Mesenchymal stem cell (in vitro differentiated cells and primary cell): ENCODE measurements around the gene SPTBN1.

Source experiments
- DNase-seq: peaks from one replicate; pipeline ENCODE4 v3.0.0-alpha.2; 2013
- H2AFZ ChIP-seq: one replicate; pipeline ENCODE4 v1.6.1; 2013; ENCODE audit warnings: low read depth, mild to moderate bottlenecking, control low read depth, inconsistent platforms, low read length, moderate library complexity
- H2AK5ac ChIP-seq: 2 replicates; pipeline ENCODE4 v1.6.1; 2013; ENCODE audit warnings: low read length, moderate library complexity, mild to moderate bottlenecking, inconsistent platforms; ENCODE audit not compliant: severe bottlenecking
- H2BK120ac ChIP-seq: one replicate; pipeline ENCODE4 v1.6.1; 2013; ENCODE audit warnings: low read depth, mild to moderate bottlenecking, inconsistent platforms, low read length, moderate library complexity
- H2BK12ac ChIP-seq, 2 experiments: one replicate each; pipeline ENCODE4 v1.6.1; 2013; ENCODE audit warnings: inconsistent platforms in 2 of 2, low read length in 2 of 2, mild to moderate bottlenecking in 2 of 2, moderate library complexity in 2 of 2, control low read depth in 1 of 2
- H2BK15ac ChIP-seq: one replicate; pipeline ENCODE4 v1.6.1; 2013; ENCODE audit warnings: mild to moderate bottlenecking, low read depth, inconsistent platforms; ENCODE audit not compliant: poor library complexity, severe bottlenecking
- H2BK5ac ChIP-seq: 2 replicates; pipeline ENCODE4 v1.6.1; 2013; ENCODE audit warnings: low read depth, mild to moderate bottlenecking, low read length, control low read depth, inconsistent platforms; ENCODE audit not compliant: poor library complexity, severe bottlenecking
- H3K14ac ChIP-seq, 2 experiments: one replicate each; pipeline ENCODE4 v1.6.1; 2013; ENCODE audit warnings: inconsistent platforms in 2 of 2, low read length in 2 of 2, control low read depth in 1 of 2, mild to moderate bottlenecking in 1 of 2, moderate library complexity in 1 of 2
- H3K18ac ChIP-seq, 2 experiments: one replicate each; pipeline ENCODE4 v1.6.1; 2013; ENCODE audit warnings: inconsistent platforms in 2 of 2, low read length in 2 of 2, control low read depth in 1 of 2, low read depth in 1 of 2, mild to moderate bottlenecking in 1 of 2
- H3K23ac ChIP-seq, 2 experiments: one replicate each; pipeline ENCODE4 v1.6.1; 2013; ENCODE audit warnings: inconsistent platforms in 2 of 2, low read length in 2 of 2, mild to moderate bottlenecking in 2 of 2, moderate library complexity in 2 of 2, control low read depth in 1 of 2
- H3K27ac ChIP-seq: 2 replicates; pipeline ENCODE4 v1.5.1; 2013; ENCODE audit warnings: mild to moderate bottlenecking, moderate library complexity, low read length, control low read depth, inconsistent platforms; ENCODE audit not compliant: poor library complexity, severe bottlenecking
- H3K27me3 ChIP-seq, 2 experiments: 2 replicates each; pipeline versions ENCODE4 v1.6.1 to v1.7.0; 2013; ENCODE audit warnings: low read length in 2 of 2, mild to moderate bottlenecking in 2 of 2, moderate library complexity in 2 of 2, control low read depth in 1 of 2, inconsistent platforms in 1 of 2; ENCODE audit not compliant: control insufficient read depth in 1 of 2, insufficient read depth in 1 of 2
- H3K36me3 ChIP-seq, 2 experiments: 2 replicates each; pipeline versions ENCODE4 v1.6.1 to v1.7.0; 2013; ENCODE audit warnings: low read length in 2 of 2, control low read depth in 1 of 2, inconsistent platforms in 1 of 2, low read depth in 1 of 2, mild to moderate bottlenecking in 1 of 2; ENCODE audit not compliant: insufficient read depth in 2 of 2, control insufficient read depth in 1 of 2
- H3K4ac ChIP-seq, 2 experiments: one replicate each; pipeline ENCODE4 v1.6.1; 2013; ENCODE audit warnings: inconsistent platforms in 2 of 2, low read length in 2 of 2, mild to moderate bottlenecking in 2 of 2, moderate library complexity in 2 of 2, control low read depth in 1 of 2, low read depth in 1 of 2
- H3K4me1 ChIP-seq: 2 replicates; pipeline ENCODE4 v1.6.1; 2013; ENCODE audit warnings: low read depth, low read length, control low read depth; ENCODE audit not compliant: control insufficient read depth, insufficient read depth
- H3K4me2 ChIP-seq: 2 replicates; pipeline ENCODE4 v1.6.1; 2013; ENCODE audit warnings: low read length, mild to moderate bottlenecking, inconsistent platforms; ENCODE audit not compliant: poor library complexity, severe bottlenecking
- H3K4me3 ChIP-seq, 2 experiments: 2 replicates each; pipeline versions ENCODE4 v1.5.1 to v1.7.0; 2013; ENCODE audit warnings: low read length in 2 of 2, mild to moderate bottlenecking in 2 of 2, control low read depth in 1 of 2, low read depth in 1 of 2; ENCODE audit not compliant: insufficient read depth in 1 of 2
- H3K79me1 ChIP-seq: replicated peaks from 2 replicates; pipeline ENCODE4 v1.6.1; 2013; ENCODE audit warnings: mild to moderate bottlenecking, control low read depth, low read length, inconsistent platforms; ENCODE audit not compliant: poor library complexity, severe bottlenecking
- H3K9ac ChIP-seq: 2 replicates; pipeline ENCODE4 v1.7.0; 2013; ENCODE audit warnings: mild to moderate bottlenecking, low read length, moderate library complexity
- H3K9me3 ChIP-seq: 2 replicates; pipeline ENCODE4 v1.7.0; 2013; ENCODE audit warnings: mild to moderate bottlenecking, low read length; ENCODE audit not compliant: control insufficient read depth
- H4K8ac ChIP-seq: one replicate; pipeline ENCODE4 v1.6.1; 2013; ENCODE audit warnings: inconsistent platforms, mild to moderate bottlenecking, low read length, moderate library complexity
- H4K91ac ChIP-seq: one replicate; pipeline ENCODE4 v1.6.1; 2013; ENCODE audit warnings: mild to moderate bottlenecking, low read length, inconsistent platforms
- WGBS: methylation state at CpG from one replicate; pipeline ENCODE4 v1.1.7; 2013; ENCODE audit warnings: mixed read lengths; 5-methylcytosine and 5-hydroxymethylcytosine counted together

SPTBN1 gene

DNA sequence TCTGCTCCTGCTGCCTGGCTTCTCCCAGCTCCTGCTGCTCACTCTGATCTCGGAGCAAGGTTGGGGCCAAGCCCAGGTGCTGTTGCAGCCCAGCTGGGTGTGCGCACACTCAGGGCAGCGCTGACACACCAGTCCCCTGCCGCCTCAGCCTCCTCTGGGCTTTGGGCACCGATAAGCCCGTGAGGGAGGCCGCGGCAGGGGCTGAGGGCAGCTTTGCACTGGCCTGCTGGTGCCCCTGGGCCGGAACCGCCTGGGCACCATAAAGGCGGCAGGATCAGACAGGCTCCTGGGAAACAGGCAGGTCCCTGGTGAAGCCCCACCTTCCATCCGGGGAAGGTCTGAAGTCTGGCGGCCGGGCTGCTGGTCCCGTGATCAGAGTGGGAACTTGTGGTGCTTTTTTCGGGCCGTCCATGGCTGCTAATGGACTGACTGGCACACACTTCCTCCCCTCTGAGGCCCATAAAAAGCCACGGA, 253.2 kb downstream of the SPTBN1 start:
- Histone ChIP-seq H2BK15ac (no peak overlapping the region), H3K79me1 (no peaks in the 10 kb centered on the region), H4K91ac (no peak overlapping the region), H3K23ac (no peak overlapping the region), H3K27ac (no peak overlapping the region), H3K18ac (peak overlapping the region; percentile 5 to 9), H3K4me3 (peak overlapping the region in 1 of 2 experiments; percentile 68), H3K36me3 (no peaks in the 10 kb centered on the region), H2BK12ac (peak overlapping the region in 1 of 2 experiments; percentile 86), H2BK120ac (no peak overlapping the region), H2AK5ac (no peak overlapping the region), H3K14ac (peak overlapping the region in 1 of 2 experiments; percentile 89), H3K4me2 (no peak overlapping the region), H3K4ac (no peak overlapping the region), H3K27me3 (peaks cover 0 to 12% of the 10 kb centered on the region in 2 experiments), H3K9ac (peak overlapping the region; percentile 49), H2AFZ (peak overlapping the region; percentile 86), H3K4me1 (peaks cover 2% of the 10 kb centered on the region), H4K8ac (peak overlapping the region; percentile 8), H2BK5ac (no peak overlapping the region), H3K9me3 (no peaks in the 10 kb centered on the region)
- no peak for DNase-seq
- WGBS = 63% methylated on average over 18 of the region's 18 CpGs

GRCh38 chr2:54710216-54710615, 254.1 kb downstream of the SPTBN1 start:
- Histone ChIP-seq H4K8ac (no peak overlapping the region), H2BK12ac (no peak overlapping the region), H2BK5ac (no peak overlapping the region), H4K91ac (no peak overlapping the region), H3K23ac (no peak overlapping the region), H3K27ac (no peak overlapping the region), H3K36me3 (no peaks in the 10 kb centered on the region), H3K14ac (no peak overlapping the region), H3K9ac (no peak overlapping the region), H3K4me1 (peaks cover 2% of the 10 kb centered on the region), H3K4ac (no peak overlapping the region), H3K27me3 (peaks cover 0 to 12% of the 10 kb centered on the region in 2 experiments), H2AFZ (no peak overlapping the region), H3K18ac (no peak overlapping the region), H3K4me2 (no peak overlapping the region), H2AK5ac (no peak overlapping the region), H3K79me1 (no peaks in the 10 kb centered on the region), H2BK120ac (no peak overlapping the region), H2BK15ac (no peak overlapping the region), H3K4me3 (no peak overlapping the region), H3K9me3 (no peaks in the 10 kb centered on the region)
- WGBS = 86% methylated on average over 8 of the region's 10 CpGs
- no peak for DNase-seq

GRCh38 chr2:54712516-54712915, 256.4 kb downstream of the SPTBN1 start:
- WGBS = 95% methylated on average over 6 of the region's 6 CpGs
- no peak overlapping the region for H3K27ac ChIP-seq
- no peak overlapping the region for H2BK15ac ChIP-seq
- H3K18ac ChIP-seq = no peak overlapping the region
- H2BK12ac ChIP-seq = no peak overlapping the region
- H4K8ac ChIP-seq = no peak overlapping the region
- no peaks in the 10 kb centered on the region for H3K36me3 ChIP-seq
- H3K23ac ChIP-seq = no peak overlapping the region
- H3K27me3 ChIP-seq = peaks cover 0 to 12% of the 10 kb centered on the region in 2 experiments
- no peak for DNase-seq
- H3K14ac ChIP-seq = no peak overlapping the region
- H3K9me3 ChIP-seq = no peaks in the 10 kb centered on the region
- H2BK120ac ChIP-seq = no peak overlapping the region
- H2AK5ac ChIP-seq = no peak overlapping the region
- H3K9ac ChIP-seq = no peak overlapping the region
- H3K4me2 ChIP-seq = no peak overlapping the region
- no peak overlapping the region for H2AFZ ChIP-seq
- no peak overlapping the region for H2BK5ac ChIP-seq
- H3K4me3 ChIP-seq = no peak overlapping the region
- H3K4ac ChIP-seq = no peak overlapping the region
- H3K4me1 ChIP-seq = peaks cover 2% of the 10 kb centered on the region
- H3K79me1 ChIP-seq = no peaks in the 10 kb centered on the region
- no peak overlapping the region for H4K91ac ChIP-seq

DNA sequence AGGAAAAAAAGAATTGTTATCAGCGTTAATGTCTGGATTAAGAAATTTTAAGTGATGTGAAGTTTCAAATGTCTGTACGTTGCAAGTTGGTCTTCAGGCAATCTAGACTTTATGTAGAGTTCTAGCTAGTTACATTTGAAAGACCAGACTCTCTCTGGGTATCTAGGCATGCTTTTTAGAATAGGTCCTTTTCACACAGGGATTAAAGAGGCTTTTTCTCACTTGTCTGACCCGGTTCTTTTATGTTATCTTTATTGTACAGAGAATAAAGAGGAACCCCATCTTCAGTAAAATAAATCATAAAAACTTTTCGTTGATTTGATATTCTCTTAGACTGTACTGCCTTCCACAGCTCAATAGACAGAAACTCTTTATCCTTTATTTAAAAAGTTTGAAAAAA, 258.9 kb downstream of the SPTBN1 start:
- Histone ChIP-seq H3K9ac (no peak overlapping the region), H4K8ac (no peak overlapping the region), H3K14ac (no peak overlapping the region), H3K79me1 (no peaks in the 10 kb centered on the region), H4K91ac (no peak overlapping the region), H3K23ac (no peak overlapping the region), H3K4me3 (no peak overlapping the region), H2AFZ (no peak overlapping the region), H3K9me3 (no peaks in the 10 kb centered on the region), H2AK5ac (no peak overlapping the region), H2BK5ac (no peak overlapping the region), H3K4ac (no peak overlapping the region), H3K4me2 (no peak overlapping the region), H2BK15ac (no peak overlapping the region), H3K36me3 (no peaks in the 10 kb centered on the region), H2BK120ac (no peak overlapping the region), H3K4me1 (no peaks in the 10 kb centered on the region), H3K18ac (no peak overlapping the region), H3K27ac (no peak overlapping the region), H3K27me3 (no peaks in the 10 kb centered on the region), H2BK12ac (no peak overlapping the region)
- DNase-seq = no peak
- WGBS = 56% methylated on average over 2 of the region's 4 CpGs
